Heart right ventricle (tissue), 16 donors: ENCODE results near the gene CPLX3. TPM values are rescaled to one million over a fixed set of nuclear protein-coding genes. Genes with fewer than 3 reads are reported as not detected.
A peak's percentile ranks its signal among the peaks of the same experiment; 100 is the strongest.

Experiments
- ATAC-seq, 8 donors: fragments of 200-7000 bp; cut with Tn5 transposase; one replicate each; pipeline ENCODE4 v1.9.1; 2020; ENCODE audit warnings: mild to moderate bottlenecking in 8 of 8, moderate library complexity in 8 of 8, moderate number of reproducible peaks in 1 of 8
- DNase-seq, 2 donors: peaks; one replicate each; pipeline ENCODE4 v3.0.0-alpha.2; 2020
- H3K27ac ChIP-seq, 10 donors: fragments of 200-600 bp; sonication (generic) in 2 of 10; one replicate each; pipeline versions ENCODE4 v1.5.0 to v1.8.0; 2020 to 2022; ENCODE audit warnings: mild to moderate bottlenecking in 3 of 10
- H3K27me3 ChIP-seq, 7 donors: fragments of 200-600 bp; one replicate each; pipeline ENCODE4 v1.8.0; 2021 to 2022; ENCODE audit warnings: mild to moderate bottlenecking in 2 of 7
- H3K36me3 ChIP-seq, 9 donors: fragments of 200-600 bp; sonication (generic) in 1 of 9; one replicate each; pipeline versions ENCODE4 v1.5.0 to v1.8.0; 2020 to 2022; ENCODE audit warnings: mild to moderate bottlenecking in 2 of 9
- H3K4me1 ChIP-seq, 9 donors: fragments of 200-600 bp; sonication (generic) in 1 of 9; one replicate each; pipeline versions ENCODE4 v1.5.0 to v1.8.0; 2020 to 2022; ENCODE audit warnings: mild to moderate bottlenecking in 4 of 9
- H3K4me3 ChIP-seq, 10 donors: fragments of 200-600 bp; sonication (generic) in 2 of 10; one replicate each; pipeline versions ENCODE4 v1.5.0 to v1.8.0; 2020 to 2022; ENCODE audit warnings: mild to moderate bottlenecking in 7 of 10, moderate library complexity in 2 of 10
- H3K9me3 ChIP-seq, 11 donors: fragments of 200-600 bp in 10 of 11; sonication (generic) in 2 of 11; one replicate each; pipeline versions ENCODE4 v1.5.0 to v1.8.0; 2013 to 2022; ENCODE audit warnings: mild to moderate bottlenecking in 2 of 11, control low read depth in 1 of 11, moderate library complexity in 1 of 11
- WGBS, 2 donors: extraction: QIAGEN DNeasy Blood & Tissue Kit; methylation state at CpG; one replicate each; pipeline ENCODE4 v1.1.7; 2013; ENCODE audit warnings: inconsistent platforms in 1 of 2; 5-methylcytosine and 5-hydroxymethylcytosine counted together
- intact Hi-C, 10 donors: fragments of 100-400 bp; cut with DNase I; formaldehyde crosslinking; loops; one replicate each; pipeline versions ENCODE4 v1.11.1 to v1.14.2; 2022
- polyA plus RNA-seq, 2 donors: library from polyadenylated mRNA; stranded (reverse); fragments of 200-250 nt; gene quantifications; one replicate each; pipeline ENCODE4 v1.2.3, GENCODE V29; 2013
- total RNA-seq, 10 donors: library from RNA; stranded (reverse); fragmentation: NEBNext Ultra II Directional in 3 of 10; extraction: Animal tissue kit (Norgen Biotek cat#: 25700) in 3 of 10; gene quantifications; one replicate each; pipeline versions ENCODE4 v1.2.1 to v1.2.4, GENCODE V29; 2021 to 2023
- TF ChIP-seq, protein P1 (sequence below), 9 donors: fragments of 200-600 bp; sonication (generic) in 2 of 9; IDR thresholded peaks; one replicate each; pipeline versions ENCODE4 v1.5.0 to v1.8.0; 2021 to 2022; ENCODE audit warnings: antibody characterized with exemption in 9 of 9, mild to moderate bottlenecking in 5 of 9, moderate library complexity in 1 of 9
- donor health status: Arrhythmogenic right ventricular cardiomyopathy.
- donor health status: ischemic (EF 13 %, LVEDD 7.1; RV severe dilation, severe dysfunction).
- donor health status: healthy with polysubstance abuse.
- donor health status: DM: no; HTN: yes; CAD: no.
- donor health status: DM: no; HTN: no; CAD: no.
- donor health status: ischemic (EF 25% LVEDD 6.9; RV normal size, moderate dysfunction).
- donor health status: ischemic (EF 25% LVEDD 5.7; RV mildly dilated, moderate dysfunction).
- donor health status: healthy.
- donor health status: DM: yes; HTN: yes; CAD: no.
- donor health status: Ischemic cardiomyopathy.
- donor health status: ischemic (EF 35%, LVEDD 5.7; RV mildly dilated, moderate dysfunction).
- donor health status: nonischemic (EF 11% LVEDD 7.7; RV severe dilation, severe dysfunction).
- donor health status: DM: yes; HTN: yes; CAD: no.
- donor health status: PGD.
- donor health status: ischemic (EF 29% LVEDD 5.4; RV normal size, mild dysfunction).
- donor health status: nonischemic (EF 23%, LVEDD 6.1; RV moderate dilation, normal function).

Gene CPLX3
- total and polyA plus RNA-seq, 12 donors, result 0.04 to 14.6 (median 1.3) TPM; not detected in 1

DNA sequence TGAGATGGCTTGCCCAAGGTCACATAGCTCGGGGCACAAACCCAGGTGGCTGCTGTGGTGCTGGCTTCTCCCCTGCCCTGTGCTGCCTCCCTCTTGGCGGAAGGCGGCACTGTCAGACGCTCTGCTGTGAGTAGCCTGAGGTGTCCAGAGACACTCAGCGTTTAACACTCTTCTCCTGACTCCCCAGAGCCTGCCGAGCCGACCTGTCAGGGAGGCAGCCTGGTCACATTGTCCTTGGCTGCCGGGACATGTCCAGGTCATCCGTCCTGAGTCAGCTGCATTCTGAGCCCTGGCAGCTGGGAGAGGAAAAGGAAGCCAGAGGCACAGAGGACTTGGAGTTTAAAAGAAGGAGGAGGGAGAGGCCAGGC is 9.1 kb upstream of the CPLX3 start:
- peaks cover 0 to 5% (median 0%) of the 10 kb centered on the region in 7 donors for H3K27me3 ChIP-seq
- peak; percentile 66 to 87 (median 79) for ATAC-seq
- H3K4me3 ChIP-seq, result no peak overlapping the region
- H3K4me1 ChIP-seq, result peaks cover 0 to 25% (median 14%) of the 10 kb centered on the region in 9 donors
- H3K9me3 ChIP-seq, result no peaks in the 10 kb centered on the region
- intact Hi-C loops, result no loop called here
- DNase-seq, result peak; percentile 47 to 58
- 13 to 15% methylated on average over 9 of the region's 9 CpGs for whole genome bisulfite sequencing, 2 donors
- H3K36me3 ChIP-seq, result no peaks in the 10 kb centered on the region
- TF ChIP-seq, protein P1, sequence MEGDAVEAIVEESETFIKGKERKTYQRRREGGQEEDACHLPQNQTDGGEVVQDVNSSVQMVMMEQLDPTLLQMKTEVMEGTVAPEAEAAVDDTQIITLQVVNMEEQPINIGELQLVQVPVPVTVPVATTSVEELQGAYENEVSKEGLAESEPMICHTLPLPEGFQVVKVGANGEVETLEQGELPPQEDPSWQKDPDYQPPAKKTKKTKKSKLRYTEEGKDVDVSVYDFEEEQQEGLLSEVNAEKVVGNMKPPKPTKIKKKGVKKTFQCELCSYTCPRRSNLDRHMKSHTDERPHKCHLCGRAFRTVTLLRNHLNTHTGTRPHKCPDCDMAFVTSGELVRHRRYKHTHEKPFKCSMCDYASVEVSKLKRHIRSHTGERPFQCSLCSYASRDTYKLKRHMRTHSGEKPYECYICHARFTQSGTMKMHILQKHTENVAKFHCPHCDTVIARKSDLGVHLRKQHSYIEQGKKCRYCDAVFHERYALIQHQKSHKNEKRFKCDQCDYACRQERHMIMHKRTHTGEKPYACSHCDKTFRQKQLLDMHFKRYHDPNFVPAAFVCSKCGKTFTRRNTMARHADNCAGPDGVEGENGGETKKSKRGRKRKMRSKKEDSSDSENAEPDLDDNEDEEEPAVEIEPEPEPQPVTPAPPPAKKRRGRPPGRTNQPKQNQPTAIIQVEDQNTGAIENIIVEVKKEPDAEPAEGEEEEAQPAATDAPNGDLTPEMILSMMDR (IDR thresholded peaks at IDR 0.05), result peak in 7 of 9 donors; percentile 15 to 57 (median 33)
- H3K27ac ChIP-seq, result peak overlapping the region in 9 of 10 donors; percentile 2 to 80 (median 64)

DNA sequence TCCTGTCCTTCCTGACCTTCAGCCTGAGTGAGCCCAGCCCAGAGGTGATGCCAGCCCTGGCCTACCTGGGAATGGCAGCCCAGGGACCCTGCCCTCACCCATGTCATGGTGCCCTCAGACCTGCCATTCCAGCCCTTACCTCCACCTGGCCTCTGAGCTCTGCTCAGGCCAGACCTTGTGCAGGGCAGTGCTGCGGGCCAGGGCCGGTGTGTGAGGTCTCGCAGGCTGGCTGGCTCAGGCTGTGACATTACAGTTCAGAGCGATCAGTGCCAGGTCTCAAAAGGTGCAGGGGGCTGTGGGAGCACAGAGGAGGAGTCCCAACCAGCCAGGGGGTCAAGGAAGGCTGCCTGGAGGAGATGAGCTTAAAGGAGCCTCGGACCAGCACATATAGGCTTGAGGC is 6.4 kb upstream of the CPLX3 start:
- WGBS, 2 donors, result 91% methylated on average over 5 of the region's 5 CpGs
- no peaks in the 10 kb centered on the region for H3K9me3 ChIP-seq
- no peak overlapping the region for H3K4me3 ChIP-seq
- H3K36me3 ChIP-seq, result no peaks in the 10 kb centered on the region
- H3K27me3 ChIP-seq, result peaks cover 0 to 5% (median 0%) of the 10 kb centered on the region in 7 donors
- H3K27ac ChIP-seq, result no peak overlapping the region
- H3K4me1 ChIP-seq, result peaks cover 0 to 21% (median 10%) of the 10 kb centered on the region in 9 donors
- intact Hi-C loops, result no loop called here
- DNase-seq (no peak), ATAC-seq (no peak)
- TF ChIP-seq, protein P1 (IDR thresholded peaks at IDR 0.05), result no peak

DNA sequence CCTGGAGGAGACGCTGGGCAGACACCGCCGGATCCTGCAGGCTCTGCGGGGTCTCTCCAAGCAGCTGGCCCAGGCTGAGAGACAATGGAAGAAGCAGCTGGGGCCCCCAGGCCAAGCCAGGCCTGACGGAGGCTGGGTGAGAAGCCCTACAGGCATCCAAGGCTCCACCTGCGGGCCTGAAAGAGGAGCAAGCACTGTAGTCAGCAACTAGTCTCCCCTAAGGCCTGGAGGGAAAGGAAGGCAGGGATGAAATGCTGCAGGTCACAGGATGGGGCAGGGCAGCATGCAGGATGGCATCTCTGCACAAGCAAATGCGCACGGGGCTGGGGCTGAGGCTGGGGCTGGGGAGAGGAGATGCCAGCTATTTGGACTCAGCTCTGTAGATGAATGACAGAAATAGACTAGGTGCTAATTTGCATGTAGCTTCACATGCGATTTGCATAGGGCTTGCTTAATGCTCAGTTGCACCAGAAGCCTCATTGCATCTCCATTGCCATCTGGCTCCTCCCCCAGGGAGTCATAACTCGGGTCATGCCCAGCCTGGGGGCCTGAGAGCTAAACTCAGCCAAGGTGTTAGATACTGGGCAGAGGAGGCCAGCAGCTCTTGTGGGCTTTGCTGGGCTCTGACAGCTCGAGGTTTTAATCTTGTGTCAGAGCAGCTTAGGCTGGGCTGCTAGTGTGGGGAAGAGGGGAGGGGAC is 5.2 kb upstream of the CPLX3 start:
- Histone ChIP-seq H3K4me3 (no peak overlapping the region), H3K36me3 (no peaks in the 10 kb centered on the region), H3K4me1 (peaks cover 0 to 17% (median 7%) of the 10 kb centered on the region in 9 donors), H3K27ac (no peak overlapping the region), H3K9me3 (no peaks in the 10 kb centered on the region), H3K27me3 (peaks cover 0 to 9% (median 5%) of the 10 kb centered on the region in 7 donors)
- no peak for ATAC-seq
- TF ChIP-seq, protein P1 (IDR thresholded peaks at IDR 0.05), result no peak
- intact Hi-C loops, result no loop called here
- WGBS, 2 donors, result 55 to 56% methylated on average over 11 of the region's 11 CpGs
- DNase-seq, result no peak

DNA sequence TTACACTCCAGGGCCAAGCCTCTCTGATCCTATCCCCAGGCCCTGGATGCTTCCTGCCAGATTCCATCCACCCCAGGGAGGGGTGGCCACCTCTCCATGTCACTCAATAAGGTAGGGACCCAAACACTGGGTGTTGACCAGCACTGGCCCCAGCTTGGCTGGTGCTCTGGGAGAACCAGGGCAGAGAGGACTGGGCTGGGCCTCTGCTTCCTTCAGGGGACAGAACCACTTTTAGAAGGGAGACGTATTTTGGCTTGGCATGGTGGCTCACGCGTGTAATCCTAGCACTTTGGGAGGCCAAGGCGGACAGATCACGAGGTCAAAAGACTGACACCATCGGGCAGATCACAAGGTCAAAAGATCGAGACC is 4.7 kb upstream of the CPLX3 start:
- DNase-seq (no peak), ATAC-seq (no peak)
- no peaks in the 10 kb centered on the region for H3K9me3 ChIP-seq
- peaks cover 0 to 15% (median 9%) of the 10 kb centered on the region in 7 donors for H3K27me3 ChIP-seq
- no peaks in the 10 kb centered on the region for H3K36me3 ChIP-seq
- no peak overlapping the region for H3K4me3 ChIP-seq
- TF ChIP-seq, protein P1 (IDR thresholded peaks at IDR 0.05), result no peak
- H3K27ac ChIP-seq, result no peak overlapping the region
- WGBS, 2 donors, result 78 to 81% methylated on average over 7 of the region's 7 CpGs
- intact Hi-C loops, result no loop called here
- H3K4me1 ChIP-seq, result peaks cover 0 to 18% (median 5%) of the 10 kb centered on the region in 9 donors
